ENCODE results near the gene LCT. TPM values are rescaled to one million over a fixed set of nuclear protein-coding genes. Genes with fewer than 3 reads are reported as not detected.

LCT gene
- total RNA-seq, 1 experiment from 2014 or later = 0.04 TPM

GRCh38 chr2:135815269-135815668 lies 21.7 kb downstream of the LCT start:
- no peak overlapping the region for H3K23ac ChIP-seq (ENCODE audit: insufficient read length, low read depth, low read length)
- Mint-ChIP-seq H3K4me3 (no peak overlapping the region), H3K27ac (no peak overlapping the region), H3K27me3 (ENCODE audit: low read depth) (peaks cover 2% of the 10 kb centered on the region; the same call in 1 of the 2 replicates), H3K4me1 (no peaks in the 10 kb centered on the region), H3K9me3 (peaks cover 0 to 6% of the 10 kb centered on the region in 2 experiments; a peak in 1 of 5 replicates), H3K36me3 (ENCODE audit: insufficient read depth in 1 of 3, low read depth in 3 of 3) (no peaks in the 10 kb centered on the region)
- no CpG with 5 or more reads among the region's 3 CpGs for WGBS (ENCODE audit: extremely low coverage, insufficient read length, low lambda C conversion rate)
- no peaks in the 10 kb centered on the region for H3K27me3 ChIP-seq (ENCODE audit: insufficient read depth, low read length)
- H2BK120ac ChIP-seq (ENCODE audit: low read depth, low read length, poor library complexity, severe bottlenecking) = no peak overlapping the region
- no peak overlapping the region for H3K14ac ChIP-seq (ENCODE audit: insufficient read depth, low read length)
- no peak overlapping the region for H3K27ac ChIP-seq (ENCODE audit: insufficient read length, low read depth, low read length)
- no peak overlapping the region for H3K4me2 ChIP-seq (ENCODE audit: insufficient read depth, insufficient read length, low read length)
- H3K9me3 ChIP-seq (ENCODE audit: control insufficient read depth, low read depth, low read length) = no peaks in the 10 kb centered on the region
- H3K79me2 ChIP-seq (ENCODE audit: insufficient read depth, low read length) = no peaks in the 10 kb centered on the region
- H3K4me1 ChIP-seq (ENCODE audit: insufficient read depth, low read length) = no peaks in the 10 kb centered on the region
- no peak overlapping the region for H4K8ac ChIP-seq (replicated peaks; ENCODE audit: insufficient read length, low read depth, low read length)
- H4K5ac ChIP-seq (ENCODE audit: insufficient read length, low read depth, low read length) = no peak overlapping the region
- H2BK15ac ChIP-seq (ENCODE audit: low read depth, low read length) = no peak overlapping the region
- H3K18ac ChIP-seq (ENCODE audit: insufficient read length, low read depth, low read length) = no peak overlapping the region
- H3K79me1 ChIP-seq (ENCODE audit: insufficient read depth, low read depth, low read length, poor library complexity, severe bottlenecking) = no peaks in the 10 kb centered on the region
- H3K23me2 ChIP-seq (ENCODE audit: insufficient read length, low read depth, low read length, poor library complexity, severe bottlenecking) = no peaks in the 10 kb centered on the region
- no peak overlapping the region for H3K56ac ChIP-seq (ENCODE audit: insufficient read length, low read depth, low read length)
- H4K91ac ChIP-seq (ENCODE audit: insufficient read length, low read depth, low read length) = no peak overlapping the region
- no peak for DNase-seq
- H3T11ph ChIP-seq (ENCODE audit: low read length) = no peak overlapping the region
- TF ChIP-seq CTCF (conservative IDR thresholded peaks at IDR 0.05) = no peak
- H3K9ac ChIP-seq (ENCODE audit: extremely low read depth, insufficient read length, low read length) = no peak overlapping the region
- no peak overlapping the region for H3K4ac ChIP-seq (ENCODE audit: low read depth, low read length)
- H2BK20ac ChIP-seq (ENCODE audit: low read depth, low read length, poor library complexity, severe bottlenecking) = no peak overlapping the region
- no peak overlapping the region for H2AFZ ChIP-seq (ENCODE audit: low read length)
- H2BK5ac ChIP-seq (ENCODE audit: insufficient read length, low read length) = no peak overlapping the region
- no peak overlapping the region for H2AK5ac ChIP-seq (ENCODE audit: insufficient read length, low read length)
- H4K20me1 ChIP-seq (ENCODE audit: control insufficient read depth, insufficient read depth, insufficient read length) = no peaks in the 10 kb centered on the region
- H2BK12ac ChIP-seq (ENCODE audit: insufficient read length, low read depth, low read length) = no peak overlapping the region

Data from H9 (cell line).